OCI-LY1 (cell line): ENCODE results near the gene PROK2.

Source experiments
- H2AFZ ChIP-seq: fragments of 200-600 bp; sonication (generic), shearing (Covaris generic); 2 replicates; pipeline ENCODE4 v1.6.0; 2014; ENCODE audit warnings: antibody characterized with exemption, mild to moderate bottlenecking, low read length
- H3F3A ChIP-seq: fragments of 200-600 bp; sonication (generic), shearing (Covaris generic); 2 replicates; pipeline ENCODE4 v1.6.0; 2014; ENCODE audit warnings: mild to moderate bottlenecking, antibody characterized with exemption, low read length, moderate library complexity; ENCODE audit not compliant: insufficient read depth
- H3K27ac ChIP-seq: fragments of 200-600 bp; sonication (generic); 2 replicates; pipeline ENCODE4 v1.5.1; 2014; ENCODE audit warnings: low read length, mixed run types, mild to moderate bottlenecking, low read depth; ENCODE audit not compliant: poor library complexity, severe bottlenecking
- H3K27me3 ChIP-seq: fragments of 200-600 bp; sonication (generic); 2 replicates; pipeline ENCODE4 v1.6.0; 2014; ENCODE audit warnings: antibody characterized with exemption, mild to moderate bottlenecking, low read length, moderate library complexity; ENCODE audit not compliant: insufficient read depth
- H3K36me3 ChIP-seq: fragments of 200-600 bp; sonication (generic); 2 replicates; pipeline ENCODE4 v1.6.1; 2014; ENCODE audit warnings: mild to moderate bottlenecking, antibody characterized with exemption, low read length, moderate library complexity, mixed read lengths; ENCODE audit not compliant: insufficient read depth
- H3K4me1 ChIP-seq: fragments of 200-600 bp; sonication (generic); 2 replicates; pipeline ENCODE4 v1.5.1; 2014; ENCODE audit warnings: mild to moderate bottlenecking, low read length, moderate library complexity; ENCODE audit not compliant: insufficient read depth, severe bottlenecking
- H3K4me2 ChIP-seq: fragments of 200-600 bp; sonication (generic), shearing (Covaris generic); 2 replicates; pipeline ENCODE4 v1.6.1; 2014; ENCODE audit warnings: low read length
- H3K4me3 ChIP-seq: fragments of 200-600 bp; sonication (generic); 2 replicates; pipeline ENCODE4 v1.5.1; 2014; ENCODE audit warnings: low read length, low read depth, mild to moderate bottlenecking, mixed read lengths; ENCODE audit not compliant: poor library complexity, severe bottlenecking
- H3K79me2 ChIP-seq: fragments of 200-600 bp; shearing (Covaris generic); 2 replicates; pipeline ENCODE4 v1.6.1; 2016; ENCODE audit warnings: mixed run types, low read length, mixed read lengths; ENCODE audit not compliant: insufficient read depth
- H3K9ac ChIP-seq: fragments of 200-600 bp; sonication (generic), shearing (Covaris generic); 2 replicates; pipeline ENCODE4 v1.6.1; 2014; ENCODE audit warnings: mild to moderate bottlenecking, low read length, mixed read lengths
- H3K9me2 ChIP-seq: fragments of 200-600 bp; sonication (generic), shearing (Covaris generic); 2 replicates; pipeline ENCODE4 v1.6.1; 2014; ENCODE audit warnings: low read depth, mild to moderate bottlenecking, low read length, mixed read lengths
- H3K9me3 ChIP-seq: fragments of 200-600 bp; shearing (Covaris generic); 2 replicates; pipeline ENCODE4 v1.6.1; 2014; ENCODE audit warnings: low read length, mixed read lengths
- H4K20me1 ChIP-seq: fragments of 200-600 bp; sonication (generic), shearing (Covaris generic); 2 replicates; pipeline ENCODE4 v1.6.0; 2016; ENCODE audit warnings: mild to moderate bottlenecking, low read length; ENCODE audit not compliant: insufficient read depth
- CTCF ChIP-seq: fragments of 200-600 bp; sonication (generic), shearing (Covaris generic); IDR thresholded peaks from 2 replicates; pipeline ENCODE4 v1.5.1; 2017; ENCODE audit warnings: mild to moderate bottlenecking, antibody characterized with exemption, low read length, moderate library complexity, mixed read lengths
- EZH2 ChIP-seq: fragments of 200-600 bp; sonication (generic), shearing (Covaris generic); IDR thresholded peaks from 2 replicates; pipeline ENCODE4 v1.8.0; 2017; ENCODE audit warnings: borderline replicate concordance, mixed run types, mild to moderate bottlenecking, antibody characterized with exemption, low read length, moderate library complexity, mixed read lengths

The PROK2 gene

GRCh38 chr3:71815340-71816067, 30.6 kb upstream of the PROK2 start:
- TF ChIP-seq CTCF (no peak), EZH2 (no peak)
- Histone ChIP-seq H3K9me3 (no peaks in the 10 kb centered on the region), H2AFZ (no peak overlapping the region), H3K27me3 (no peaks in the 10 kb centered on the region), H3K9ac (no peak overlapping the region), H3K36me3 (no peaks in the 10 kb centered on the region), H3K79me2 (no peaks in the 10 kb centered on the region), H3K4me3 (no peak overlapping the region), H4K20me1 (no peaks in the 10 kb centered on the region), H3K4me2 (no peak overlapping the region), H3K4me1 (no peaks in the 10 kb centered on the region), H3K9me2 (no peaks in the 10 kb centered on the region), H3K27ac (no peak overlapping the region), H3F3A (no peaks in the 10 kb centered on the region)

GRCh38 chr3:71813704-71814103, 28.8 kb upstream of the PROK2 start:
- Histone ChIP-seq H3K9me3 (no peaks in the 10 kb centered on the region), H3K36me3 (no peaks in the 10 kb centered on the region), H4K20me1 (no peaks in the 10 kb centered on the region), H3K27me3 (no peaks in the 10 kb centered on the region), H3K79me2 (no peaks in the 10 kb centered on the region), H3K4me2 (no peak overlapping the region), H2AFZ (no peak overlapping the region), H3K4me1 (no peaks in the 10 kb centered on the region), H3K9me2 (no peaks in the 10 kb centered on the region), H3K4me3 (no peak overlapping the region), H3K27ac (no peak overlapping the region), H3K9ac (no peak overlapping the region), H3F3A (no peaks in the 10 kb centered on the region)
- no peak for TF ChIP-seq CTCF
- TF ChIP-seq EZH2: no peak

- Histone ChIP-seq H3K79me2 (no peaks in the 10 kb centered on the region), H3K27me3 (no peaks in the 10 kb centered on the region), H3F3A (no peaks in the 10 kb centered on the region), H3K27ac (no peak overlapping the region), H3K9me3 (no peaks in the 10 kb centered on the region), H2AFZ (no peak overlapping the region), H3K4me2 (no peak overlapping the region), H3K9ac (no peak overlapping the region), H3K4me1 (no peaks in the 10 kb centered on the region), H3K36me3 (no peaks in the 10 kb centered on the region), H3K9me2 (no peaks in the 10 kb centered on the region), H4K20me1 (no peaks in the 10 kb centered on the region), H3K4me3 (no peak overlapping the region)
- TF ChIP-seq EZH2 (no peak), CTCF (no peak)
These were observed 28.1 kb upstream of the PROK2 start for GRCh38 chr3:71813073-71813472.
